ENCODE data around the gene BSN.
A peak's percentile ranks its signal among the peaks of the same experiment; 100 is the strongest.
"Not testable (repeated sequence)": the region's sequence is repeated elsewhere in the genome, so short reads cannot be mapped to it uniquely, and the experiment has no call there.

BSN gene

GRCh38 chr3:49674497-49674983 is 120.3 kb downstream of the BSN start:
- no peak for DNase-seq (ENCODE audit: low spot score)

GRCh38 chr3:49675912-49676311 is 121.6 kb downstream of the BSN start:
- no peak for DNase-seq (ENCODE audit: low spot score)

- no peak for DNase-seq (ENCODE audit: low spot score)
These were observed 126.4 kb downstream of the BSN start for GRCh38 chr3:49680493-49681231.

- DNase-seq (ENCODE audit: low spot score) = no peak
These were observed 126.9 kb downstream of the BSN start for GRCh38 chr3:49681232-49681522.

GRCh38 chr3:49681543-49681942 is 127.3 kb downstream of the BSN start:
- DNase-seq (ENCODE audit: low spot score) = no peak

- DNase-seq (ENCODE audit: low spot score) = no peak
These were observed 128.9 kb downstream of the BSN start for GRCh38 chr3:49683162-49683561.

GRCh38 chr3:49684453-49684852 is 130.2 kb downstream of the BSN start:
- not testable (repeated sequence) for DNase-seq (ENCODE audit: low spot score)

- DNase-seq (ENCODE audit: low spot score) = not testable (repeated sequence)
These were observed 130.8 kb downstream of the BSN start for GRCh38 chr3:49685103-49685502.

- not testable (repeated sequence) for DNase-seq (ENCODE audit: low spot score)
These were observed 131.6 kb downstream of the BSN start for GRCh38 chr3:49685846-49686245.

GRCh38 chr3:49686346-49686745 is 132.1 kb downstream of the BSN start:
- DNase-seq (ENCODE audit: low spot score) = not testable (repeated sequence)

- not testable (repeated sequence) for DNase-seq (ENCODE audit: low spot score)
These were observed 132.6 kb downstream of the BSN start for GRCh38 chr3:49686769-49687423.

GRCh38 chr3:49687424-49687795 is 133.1 kb downstream of the BSN start:
- DNase-seq (ENCODE audit: low spot score) = not testable (repeated sequence)

- DNase-seq (ENCODE audit: low spot score) = not testable (repeated sequence)
These were observed 134.2 kb downstream of the BSN start for GRCh38 chr3:49688338-49689045.

GRCh38 chr3:49689046-49689907 is 135.0 kb downstream of the BSN start, which contains the start of the genes MST1 and RNF123:
TSS of gene MST1 (minus strand) at chr3:49689474. CDS start at chr3:49688691, 783 bp downstream.
TSS of gene RNF123 (plus strand) at chr3:49689557. CDS start at chr3:49691166, 1,609 bp downstream.
- peak; percentile 95 for DNase-seq (ENCODE audit: low spot score)

- DNase-seq (ENCODE audit: low spot score) = not testable (repeated sequence)
These were observed 135.8 kb downstream of the BSN start for GRCh38 chr3:49689908-49690624.

GRCh38 chr3:49690856-49691255 is 136.6 kb downstream of the BSN start:
- not testable (repeated sequence) for DNase-seq (ENCODE audit: low spot score)

GRCh38 chr3:49691481-49691880 is 137.2 kb downstream of the BSN start:
- DNase-seq (ENCODE audit: low spot score) = not testable (repeated sequence)

GRCh38 chr3:49694409-49695070 is 140.3 kb downstream of the BSN start:
- not testable (repeated sequence) for DNase-seq (ENCODE audit: low spot score)

GRCh38 chr3:49695350-49696015 is 141.2 kb downstream of the BSN start:
- DNase-seq (ENCODE audit: low spot score) = not testable (repeated sequence)

Data from AG20443 (cell line).